GM10266 (cell line): ENCODE results near the gene CCNO.

Source experiments
- DNase-seq: peaks from one replicate; pipeline ENCODE4 v3.0.0; 2012; ENCODE audit errors: extremely low spot score
- CTCF ChIP-seq: IDR thresholded peaks from 2 replicates; pipeline ENCODE4 v1.5.1; 2012; ENCODE audit warnings: mild to moderate bottlenecking, low read depth; ENCODE audit not compliant: control insufficient read depth, insufficient read depth; ENCODE audit errors: missing control alignments

CCNO gene

DNA sequence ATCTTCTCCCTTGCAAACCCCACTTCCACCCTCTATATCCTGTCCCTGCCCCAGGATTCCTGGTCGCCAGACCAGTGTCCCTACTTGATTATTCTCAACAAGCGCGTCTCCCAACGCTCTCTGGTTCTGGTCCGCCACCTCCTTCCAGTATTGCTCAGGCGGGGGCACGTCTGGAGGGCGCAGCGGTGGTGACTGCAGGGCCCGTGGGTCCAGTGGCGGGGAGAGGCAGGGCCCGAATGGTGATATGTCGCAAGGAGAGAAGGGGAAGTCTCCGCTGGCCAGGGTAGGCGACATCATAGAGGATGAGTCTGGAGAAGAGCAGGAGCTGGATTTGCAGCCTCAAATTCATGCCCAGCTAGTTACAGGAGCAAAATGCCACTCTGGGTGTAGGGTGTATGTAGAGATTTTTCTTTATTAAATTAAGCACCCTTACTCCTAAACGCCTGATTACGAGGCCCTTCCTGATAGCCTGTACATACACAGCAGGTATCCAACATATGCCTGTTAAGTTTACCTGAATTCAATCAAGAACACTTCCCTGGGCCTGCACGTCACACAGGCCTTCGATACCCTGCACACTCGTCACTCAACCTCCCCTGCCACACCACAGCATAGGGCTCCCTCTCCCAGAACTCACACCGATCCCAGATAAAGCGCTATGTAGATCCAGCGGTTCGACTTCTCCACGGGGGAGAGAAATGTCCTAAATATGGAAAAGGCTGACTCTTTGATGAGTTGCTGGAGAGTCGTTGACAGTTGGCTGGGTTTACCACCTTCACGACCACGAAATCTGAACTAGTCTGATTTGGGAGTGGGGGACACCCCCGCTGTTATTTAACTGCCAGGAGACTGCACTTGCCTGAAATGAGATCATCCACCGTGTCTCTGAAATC lies 11.1 kb downstream of the CCNO start:
- peak; percentile 22 for DNase-seq
- no peak for TF ChIP-seq CTCF

DNA sequence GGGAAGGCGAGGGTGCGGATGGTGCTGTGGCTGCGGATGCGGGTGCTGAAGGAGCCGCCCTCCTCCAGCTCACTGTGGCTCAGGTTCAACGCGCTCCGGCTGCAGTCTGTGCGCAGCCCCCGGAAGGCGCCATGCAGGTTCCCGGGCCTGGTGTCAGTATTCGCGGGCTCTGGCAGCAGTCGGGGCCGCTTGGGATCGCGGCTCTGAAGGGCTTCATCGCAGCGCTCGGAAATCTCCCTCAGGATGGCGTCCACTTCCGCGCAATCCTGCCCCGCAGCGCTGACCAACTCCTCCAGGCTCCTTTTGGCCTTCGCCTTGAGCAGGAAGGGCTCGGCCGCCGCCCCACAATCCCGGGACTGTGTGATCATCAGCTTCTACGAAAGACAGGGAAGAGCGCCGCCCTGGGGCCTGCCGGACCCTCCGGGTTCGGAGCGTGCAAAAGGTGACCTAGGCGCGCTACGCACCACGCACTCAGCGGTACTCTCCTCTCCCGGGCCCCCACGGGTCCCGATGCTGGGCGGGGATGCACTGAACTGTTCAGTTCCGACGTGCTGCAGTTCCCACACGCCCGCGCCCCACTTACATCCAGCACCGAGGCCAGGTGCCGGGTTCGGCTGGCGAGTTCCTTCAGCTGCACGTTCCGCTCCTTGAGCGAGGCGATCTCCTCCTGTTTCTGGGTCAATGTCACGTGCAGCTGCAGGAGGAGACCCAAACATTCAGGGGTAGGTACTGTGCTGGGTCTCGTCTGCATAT lies 12.8 kb downstream of the CCNO start:
- DNase-seq, result peak; percentile 26
- TF ChIP-seq CTCF, result no peak

DNA sequence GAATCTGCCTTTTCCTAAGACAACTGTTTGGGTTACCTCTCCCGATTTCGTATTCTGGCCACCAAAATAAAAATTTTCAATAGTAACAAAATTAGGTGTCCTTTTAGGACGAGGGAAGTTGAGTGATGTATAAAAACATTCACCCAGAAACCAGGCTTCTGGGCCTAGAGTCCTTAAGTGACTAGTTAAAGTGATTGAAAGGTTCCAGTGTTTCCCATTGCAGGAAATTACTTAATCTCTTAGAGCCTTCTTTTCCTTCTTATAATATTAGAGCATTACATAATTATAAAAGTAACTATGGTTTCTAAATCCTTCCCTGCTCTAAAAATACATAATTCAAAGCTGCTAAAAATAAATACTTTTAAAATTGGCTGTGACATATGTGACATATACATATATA lies 13.6 kb downstream of the CCNO start:
- no peak for DNase-seq
- no peak for TF ChIP-seq CTCF

DNA sequence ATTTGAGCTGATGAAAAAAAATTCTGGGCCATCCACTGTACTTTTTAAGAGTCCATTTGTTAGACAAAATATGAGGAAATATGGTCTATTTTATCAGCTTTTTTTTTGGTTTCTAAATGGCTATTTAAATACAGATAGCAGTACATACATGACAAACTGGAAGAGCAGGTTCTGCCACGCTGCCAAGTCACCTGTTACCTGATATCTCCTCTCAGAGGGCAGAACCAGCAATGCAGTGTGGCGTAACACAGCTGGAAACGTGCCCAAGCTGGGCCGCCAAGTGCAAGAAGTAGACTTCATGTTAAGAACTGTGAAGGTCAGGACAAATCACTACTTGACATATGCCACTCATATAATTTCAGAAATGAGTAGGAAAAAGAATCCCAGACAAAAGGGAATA lies 14.4 kb downstream of the CCNO start:
- TF ChIP-seq CTCF, result no peak
- DNase-seq, result no peak

DNA sequence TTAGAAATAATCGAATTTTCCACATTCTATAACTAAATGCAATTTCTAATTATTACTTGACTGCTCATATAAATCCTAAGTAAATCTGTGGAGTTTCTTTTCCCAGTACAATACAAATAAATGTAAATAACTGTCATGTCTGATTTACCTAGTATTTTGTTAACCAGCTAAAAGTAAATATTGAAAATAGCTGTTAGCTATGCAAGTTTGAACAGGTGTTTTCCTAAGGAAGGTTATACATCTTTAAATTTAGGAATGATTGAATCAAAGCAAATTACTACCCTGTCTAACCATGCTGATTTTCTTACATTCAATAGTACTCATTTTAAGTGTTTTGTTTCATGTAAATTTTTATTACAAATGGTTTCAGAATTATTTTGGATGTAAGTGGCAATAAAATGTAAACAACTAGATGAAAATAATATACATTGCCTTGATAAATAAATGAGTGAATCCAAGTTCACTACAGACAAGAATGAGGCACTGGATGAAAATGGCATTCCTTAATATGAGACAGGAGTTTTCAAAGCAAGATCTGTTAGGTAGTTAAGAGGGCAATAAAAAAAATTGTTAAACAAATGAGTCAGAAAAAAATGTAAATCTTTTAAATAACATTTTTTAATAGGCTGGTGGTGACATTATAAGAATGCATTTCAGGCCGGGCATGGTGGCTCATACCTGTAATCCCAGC lies 22.1 kb downstream of the CCNO start:
- TF ChIP-seq CTCF, result no peak
- no peak for DNase-seq

DNA sequence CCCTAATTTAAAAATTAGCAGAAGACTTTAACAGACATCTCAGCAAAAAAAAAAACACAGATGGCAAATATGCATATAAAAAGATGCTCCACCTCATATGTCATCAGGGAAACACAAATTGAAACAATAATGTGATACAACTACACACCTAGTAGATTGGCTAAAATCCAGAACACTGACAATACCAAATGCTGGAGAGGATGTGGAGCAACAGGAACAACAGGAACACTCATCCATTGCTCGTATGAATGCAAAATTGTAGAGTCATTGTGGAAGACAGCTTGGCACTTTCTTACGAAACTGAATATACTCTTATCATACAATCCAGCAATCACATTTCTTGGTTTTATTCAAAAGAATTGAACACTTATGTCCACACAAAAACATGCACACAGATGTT lies 28.4 kb downstream of the CCNO start:
- no peak for DNase-seq
- no peak for TF ChIP-seq CTCF
